Prostate gland (tissue), 2 donors: ENCODE data around the gene STAMBPL1. TPM values are rescaled to one million over a fixed set of nuclear protein-coding genes. Genes with fewer than 3 reads are reported as not detected.

Experiments used
- DNase-seq: peaks from one replicate; pipeline ENCODE4 v3.0.0-alpha.2; 2019; ENCODE audit warnings: low spot score
- H3K27ac ChIP-seq, 2 donors: fragments of 200-600 bp; sonication (generic); 2 replicates each; pipeline ENCODE4 v1.5.1; 2017 to 2019
- H3K27me3 ChIP-seq: fragments of 200-600 bp; sonication (generic); replicated peaks from 2 replicates; pipeline ENCODE4 v1.5.1; 2019; ENCODE audit not compliant: insufficient read depth
- H3K36me3 ChIP-seq, 2 donors: fragments of 200-600 bp; sonication (generic); 1 replicate in 1 of 2; 2 replicates in 1 of 2; pipeline versions ENCODE4 v1.5.1 to v1.8.1; 2017 to 2019
- H3K4me1 ChIP-seq: fragments of 200-600 bp; sonication (generic); replicated peaks from 2 replicates; pipeline ENCODE4 v1.5.1; 2019
- H3K4me3 ChIP-seq, 2 donors: fragments of 200-600 bp; sonication (generic); 2 replicates each; pipeline ENCODE4 v1.5.1; 2017 to 2019
- H3K9me3 ChIP-seq: fragments of 200-600 bp; sonication (generic); 2 replicates; pipeline ENCODE4 v1.5.1; 2017
- POLR2A ChIP-seq: fragments of 450-650 bp; IDR thresholded peaks from one replicate; pipeline ENCODE4 v1.6.1; 2016; ENCODE audit warnings: antibody characterized with exemption, mild to moderate bottlenecking
- POLR2AphosphoS5 ChIP-seq: sonication (generic); formaldehyde crosslinking; IDR thresholded peaks from one replicate; pipeline ENCODE4 v1.6.1; 2017; ENCODE audit warnings: antibody characterized with exemption
- WGBS: methylation state at CpG from one replicate; pipeline ENCODE4 v1.1.5; 2018; 5-methylcytosine and 5-hydroxymethylcytosine counted together
- intact Hi-C: fragments of 100-400 bp; cut with DNase I; formaldehyde crosslinking; loops from one replicate; pipeline ENCODE4 v1.14.2; 2022
- total RNA-seq, 2 donors: library from RNA; depleted of rRNA; stranded (reverse); fragments of >200 nt; gene quantifications; one replicate each; pipeline ENCODE4 v1.1.0, GENCODE V29; 2016
- TF ChIP-seq, protein P1 (sequence below), 4 experiments: fragments of 200-600 bp in 2 of 4; fragments of 450-650 bp in 2 of 4; sonication (generic) in 2 of 4; IDR thresholded peaks; 1 replicate in 3 of 4; 2 replicates in 1 of 4; pipeline ENCODE4 v1.5.1; 2016 to 2019; ENCODE audit warnings: antibody characterized with exemption in 4 of 4, mild to moderate bottlenecking in 2 of 4, moderate library complexity in 2 of 4

Gene STAMBPL1
- total RNA-seq, 2 donors from 2014 or later, result 3.6 to 5.8 TPM

DNA sequence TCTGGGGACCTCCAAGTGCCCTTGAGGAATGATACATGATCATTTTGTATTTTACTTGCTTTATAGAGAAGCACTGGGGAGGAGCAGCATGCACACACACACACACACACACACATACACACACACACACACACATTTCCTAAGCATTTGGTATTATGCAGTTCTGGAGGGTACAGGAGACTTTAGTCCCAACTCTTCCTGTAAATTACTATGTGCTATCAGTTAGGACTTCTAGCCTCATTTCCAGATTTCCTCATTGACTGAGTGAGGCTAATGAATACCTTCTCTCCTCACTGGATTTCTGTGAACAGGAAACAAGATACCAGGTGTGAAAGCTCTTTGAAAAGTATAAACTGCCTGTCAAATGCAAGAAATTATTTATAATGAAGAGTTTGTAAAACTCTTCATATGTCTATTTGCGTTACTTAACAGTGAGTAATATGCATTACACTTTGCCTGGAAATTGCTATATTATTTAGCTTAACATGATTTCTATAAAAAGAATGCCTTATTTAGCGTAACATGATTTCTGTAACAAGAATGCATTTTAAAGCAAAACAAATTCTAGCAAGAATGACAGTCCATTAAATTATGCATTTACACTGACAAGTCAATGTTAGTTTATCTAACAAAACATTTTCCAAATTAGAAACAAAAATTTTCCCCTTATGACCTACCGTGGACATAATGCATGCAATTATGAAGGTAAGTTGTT is 38.3 kb downstream of the STAMBPL1 start:
- Histone ChIP-seq H3K4me1 (no peaks in the 10 kb centered on the region), H3K27me3 (no peaks in the 10 kb centered on the region), H3K36me3 (no peaks in the 10 kb centered on the region), H3K27ac (no peak overlapping the region), H3K9me3 (no peaks in the 10 kb centered on the region), H3K4me3 (no peak overlapping the region)
- WGBS, result 96% methylated on average over 3 of the region's 3 CpGs
- intact Hi-C loops, result no loop called here
- TF ChIP-seq, protein P1, sequence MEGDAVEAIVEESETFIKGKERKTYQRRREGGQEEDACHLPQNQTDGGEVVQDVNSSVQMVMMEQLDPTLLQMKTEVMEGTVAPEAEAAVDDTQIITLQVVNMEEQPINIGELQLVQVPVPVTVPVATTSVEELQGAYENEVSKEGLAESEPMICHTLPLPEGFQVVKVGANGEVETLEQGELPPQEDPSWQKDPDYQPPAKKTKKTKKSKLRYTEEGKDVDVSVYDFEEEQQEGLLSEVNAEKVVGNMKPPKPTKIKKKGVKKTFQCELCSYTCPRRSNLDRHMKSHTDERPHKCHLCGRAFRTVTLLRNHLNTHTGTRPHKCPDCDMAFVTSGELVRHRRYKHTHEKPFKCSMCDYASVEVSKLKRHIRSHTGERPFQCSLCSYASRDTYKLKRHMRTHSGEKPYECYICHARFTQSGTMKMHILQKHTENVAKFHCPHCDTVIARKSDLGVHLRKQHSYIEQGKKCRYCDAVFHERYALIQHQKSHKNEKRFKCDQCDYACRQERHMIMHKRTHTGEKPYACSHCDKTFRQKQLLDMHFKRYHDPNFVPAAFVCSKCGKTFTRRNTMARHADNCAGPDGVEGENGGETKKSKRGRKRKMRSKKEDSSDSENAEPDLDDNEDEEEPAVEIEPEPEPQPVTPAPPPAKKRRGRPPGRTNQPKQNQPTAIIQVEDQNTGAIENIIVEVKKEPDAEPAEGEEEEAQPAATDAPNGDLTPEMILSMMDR (IDR thresholded peaks at IDR 0.05), result no peak
- TF ChIP-seq POLR2AphosphoS5 (no peak), POLR2A (no peak)
- DNase-seq, result no peak

DNA sequence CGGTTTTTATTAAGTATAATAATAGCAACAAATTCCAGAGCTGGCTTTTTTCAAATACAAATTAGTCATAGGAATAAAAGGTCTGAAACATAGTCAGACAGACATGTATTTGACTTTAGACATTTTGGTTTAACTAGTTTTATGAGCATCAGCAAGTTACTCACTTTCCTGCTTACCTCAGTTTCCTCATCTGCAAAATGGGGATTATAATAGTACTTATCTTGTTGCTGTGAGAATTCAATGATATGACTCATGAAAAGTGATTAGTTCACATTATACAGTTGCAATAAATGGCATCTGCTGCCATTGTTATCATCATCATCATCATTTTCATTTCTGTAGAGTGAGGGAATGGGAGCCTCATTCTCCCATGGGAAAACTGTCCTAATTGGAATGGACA is 39.0 kb downstream of the STAMBPL1 start:
- H3K4me1 ChIP-seq, result no peaks in the 10 kb centered on the region
- no peaks in the 10 kb centered on the region for H3K27me3 ChIP-seq
- 74% methylated on average over 1 of the region's 1 CpG for WGBS
- no peak for TF ChIP-seq POLR2A
- TF ChIP-seq POLR2AphosphoS5, result no peak
- TF ChIP-seq, protein P1 (IDR thresholded peaks at IDR 0.05), result no peak
- H3K36me3 ChIP-seq, result no peaks in the 10 kb centered on the region
- intact Hi-C loops, result no loop called here
- no peak overlapping the region for H3K4me3 ChIP-seq
- H3K27ac ChIP-seq, result no peak overlapping the region
- no peak for DNase-seq
- H3K9me3 ChIP-seq, result no peaks in the 10 kb centered on the region

DNA sequence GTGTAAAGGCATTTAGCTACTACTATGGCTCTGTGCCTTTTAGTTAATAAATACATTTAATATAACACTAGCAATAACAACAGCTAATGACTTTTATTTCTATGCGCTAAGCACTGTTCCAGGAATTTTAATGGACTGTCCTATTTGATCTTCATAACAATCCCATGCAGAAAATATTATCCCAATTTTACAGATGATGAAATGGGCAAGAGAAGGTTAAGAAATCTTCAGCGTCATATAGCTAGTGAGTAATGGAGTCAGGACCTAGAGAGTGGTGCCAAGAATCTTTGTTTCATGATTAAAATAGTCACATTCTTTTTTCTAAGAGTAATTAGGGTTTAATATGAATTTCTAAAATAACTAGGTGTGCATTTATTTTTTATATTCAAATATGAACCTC is 40.2 kb downstream of the STAMBPL1 start:
- Histone ChIP-seq H3K27me3 (no peaks in the 10 kb centered on the region), H3K4me1 (no peaks in the 10 kb centered on the region), H3K4me3 (no peak overlapping the region), H3K36me3 (no peaks in the 10 kb centered on the region), H3K9me3 (no peaks in the 10 kb centered on the region), H3K27ac (no peak overlapping the region)
- TF ChIP-seq, protein P1 (IDR thresholded peaks at IDR 0.05), result no peak
- no peak for TF ChIP-seq POLR2A
- no peak for TF ChIP-seq POLR2AphosphoS5
- no peak for DNase-seq
- 48% methylated on average over 2 of the region's 2 CpGs for WGBS
- intact Hi-C loops, result no loop called here

DNA sequence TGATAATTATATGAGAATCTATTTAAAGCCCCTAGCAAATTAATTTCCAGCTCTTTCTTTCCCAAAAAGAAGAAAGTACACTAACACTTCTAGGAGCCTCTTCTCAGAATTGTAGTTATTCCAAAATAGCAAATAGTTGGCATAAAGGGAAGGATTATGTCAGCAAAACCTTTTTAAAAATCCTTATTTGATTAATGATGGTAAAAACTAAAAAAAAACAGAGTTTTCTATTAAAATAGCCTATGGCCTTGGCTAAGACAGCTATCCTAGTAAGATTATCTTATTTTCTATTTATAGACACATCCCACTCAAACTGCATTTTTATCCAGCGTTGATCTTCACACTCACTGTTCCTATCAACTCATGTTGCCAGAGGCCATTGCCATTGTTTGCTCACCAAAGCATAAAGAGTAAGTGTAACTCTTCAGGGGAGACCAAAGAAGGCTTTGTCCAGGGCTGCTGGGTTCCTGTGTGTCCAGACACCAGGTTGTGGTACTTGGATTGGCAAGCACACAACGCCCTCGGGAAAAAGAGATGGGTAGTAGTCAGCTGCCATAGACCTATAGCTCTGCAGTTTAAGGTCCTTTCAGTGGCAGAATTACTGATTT is 41.0 kb downstream of the STAMBPL1 start:
- no peak overlapping the region for H3K27ac ChIP-seq
- H3K27me3 ChIP-seq, result no peaks in the 10 kb centered on the region
- intact Hi-C loops, result no loop called here
- H3K4me3 ChIP-seq, result no peak overlapping the region
- WGBS, result 43% methylated on average over 3 of the region's 3 CpGs
- TF ChIP-seq, protein P1 (IDR thresholded peaks at IDR 0.05), result no peak
- TF ChIP-seq POLR2A, result no peak
- no peak for TF ChIP-seq POLR2AphosphoS5
- no peaks in the 10 kb centered on the region for H3K9me3 ChIP-seq
- no peaks in the 10 kb centered on the region for H3K36me3 ChIP-seq
- DNase-seq, result no peak
- no peaks in the 10 kb centered on the region for H3K4me1 ChIP-seq

DNA sequence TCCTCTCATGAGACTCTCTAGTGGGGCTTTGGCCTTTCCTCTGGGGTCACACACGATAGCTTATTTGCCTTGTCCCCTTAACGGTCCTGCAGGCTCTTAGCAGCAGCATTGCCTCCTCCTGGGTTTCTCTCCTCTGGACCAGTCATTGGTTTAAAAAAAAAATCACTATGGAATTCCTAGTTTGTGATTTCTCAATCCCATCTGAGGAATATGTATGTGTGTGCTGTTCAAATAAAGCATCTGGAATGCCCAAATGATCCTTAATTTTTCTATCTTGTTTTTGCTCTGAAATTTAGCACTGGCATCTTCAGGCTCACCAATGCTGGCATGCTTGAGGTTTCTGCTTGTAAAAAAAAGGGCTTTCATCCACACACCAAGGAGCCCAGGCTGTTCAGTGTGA is 42.0 kb downstream of the STAMBPL1 start:
- Histone ChIP-seq H3K9me3 (no peaks in the 10 kb centered on the region), H3K36me3 (no peaks in the 10 kb centered on the region), H3K4me1 (no peaks in the 10 kb centered on the region), H3K4me3 (no peak overlapping the region), H3K27me3 (no peaks in the 10 kb centered on the region), H3K27ac (no peak overlapping the region)
- no peak for DNase-seq
- intact Hi-C loops, result no loop called here
- 81% methylated on average over 2 of the region's 2 CpGs for WGBS
- TF ChIP-seq, protein P1 (IDR thresholded peaks at IDR 0.05), result no peak
- TF ChIP-seq POLR2A (no peak), POLR2AphosphoS5 (no peak)
